Measurements from ENCODE around the gene GLI3.

GLI3 gene

GRCh38 chr7:42099470-42100155 lies 137.4 kb downstream of the GLI3 start:
- DNase-seq: no peak

GRCh38 chr7:42099066-42099465 lies 137.9 kb downstream of the GLI3 start:
- no peak for DNase-seq

- DNase-seq: no peak
These were observed 139.3 kb downstream of the GLI3 start for GRCh38 chr7:42097752-42098151.

GRCh38 chr7:42096681-42097561 lies 140.1 kb downstream of the GLI3 start:
- no peak for DNase-seq

GRCh38 chr7:42096268-42096667 lies 140.7 kb downstream of the GLI3 start:
- no peak for DNase-seq

- no peak for DNase-seq
These were observed 141.2 kb downstream of the GLI3 start for GRCh38 chr7:42095791-42096190.

- DNase-seq: no peak
These were observed 143.6 kb downstream of the GLI3 start for GRCh38 chr7:42093349-42093905.

GRCh38 chr7:42091461-42092291 lies 145.3 kb downstream of the GLI3 start:
- DNase-seq: no peak

- DNase-seq: no peak
These were observed 146.2 kb downstream of the GLI3 start for GRCh38 chr7:42090806-42091205.

GRCh38 chr7:42090056-42090455 lies 147.0 kb downstream of the GLI3 start:
- no peak for DNase-seq

GRCh38 chr7:42087616-42088015 lies 149.4 kb downstream of the GLI3 start:
- no peak for DNase-seq

- DNase-seq: no peak
These were observed 151.5 kb downstream of the GLI3 start for GRCh38 chr7:42085531-42085930.

GRCh38 chr7:42084263-42084662 lies 152.7 kb downstream of the GLI3 start:
- DNase-seq: no peak

- DNase-seq: no peak
These were observed 153.7 kb downstream of the GLI3 start for GRCh38 chr7:42083284-42083683.

GRCh38 chr7:42082144-42082543 lies 154.9 kb downstream of the GLI3 start:
- no peak for DNase-seq

GRCh38 chr7:42081671-42082070 lies 155.3 kb downstream of the GLI3 start:
- no peak for DNase-seq

- DNase-seq: no peak
These were observed 156.0 kb downstream of the GLI3 start for GRCh38 chr7:42080841-42081586.

- no peak for DNase-seq
These were observed 159.5 kb downstream of the GLI3 start for GRCh38 chr7:42077271-42078135.

GRCh38 chr7:42076870-42077269 lies 160.1 kb downstream of the GLI3 start:
- DNase-seq: no peak

- DNase-seq: no peak
These were observed 161.6 kb downstream of the GLI3 start for GRCh38 chr7:42075418-42075817.

GRCh38 chr7:42074076-42074475 lies 162.9 kb downstream of the GLI3 start:
- DNase-seq: no peak
